ENCODE data around the gene BANF2.

DNA sequence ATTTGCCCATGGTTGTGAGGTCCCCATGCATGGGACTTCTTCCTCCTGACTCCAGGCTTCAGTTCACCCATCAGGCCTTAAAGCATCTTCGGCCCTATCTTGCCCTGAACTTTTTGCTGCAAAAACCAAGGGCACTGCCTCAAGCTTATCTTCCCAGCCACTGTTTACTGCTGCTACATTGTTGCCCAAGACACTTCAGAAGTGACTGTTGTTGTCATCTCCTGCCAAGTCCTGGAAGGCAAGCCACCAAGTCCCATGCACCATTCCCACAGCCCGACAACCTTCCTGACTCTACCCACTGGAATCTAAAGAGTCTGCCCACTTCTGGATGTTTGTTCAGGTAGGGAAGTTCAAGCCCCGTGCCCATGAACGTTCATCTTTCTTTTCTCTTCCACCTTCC, 12.4 kb downstream of the BANF2 start:
- TF ChIP-seq GATA1 (IDR thresholded peaks at IDR 0.05; ENCODE audit: low read depth, low read length), result no peak
- no peak for TF ChIP-seq POLR2A (IDR thresholded peaks at IDR 0.05; ENCODE audit: low read length)
